ENCODE results near the gene PALD1.
"Not testable (repeated sequence)": the region's sequence is repeated elsewhere in the genome, so short reads cannot be mapped to it uniquely, and the experiment has no call there.

DNA sequence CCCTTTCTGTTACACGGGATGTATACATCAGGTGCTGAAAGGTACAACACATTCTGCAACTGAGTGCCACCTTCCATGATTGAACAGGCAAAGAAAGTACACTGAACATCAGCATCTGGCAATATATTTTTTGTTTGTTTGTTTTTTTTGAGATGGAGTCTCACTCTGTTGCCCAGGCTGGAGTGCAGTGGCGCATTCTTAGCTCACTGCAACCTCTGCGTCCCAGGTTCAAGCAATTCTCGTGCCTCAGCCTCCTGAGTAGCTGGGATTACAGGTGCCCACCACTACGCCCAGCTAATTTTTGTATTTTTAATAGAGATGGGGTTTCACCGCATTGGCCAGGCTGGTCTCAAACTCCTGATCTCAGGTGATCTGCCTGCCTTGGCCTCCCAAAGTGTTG is 5.3 kb downstream of the PALD1 start:
- not testable (repeated sequence) for TF ChIP-seq ZFX (IDR thresholded peaks at IDR 0.05); EZH2phosphoT487 (IDR thresholded peaks at IDR 0.05; ENCODE audit: borderline replicate concordance); POLR2A (IDR thresholded peaks at IDR 0.05; ENCODE audit: borderline replicate concordance, extremely low read depth, insufficient read depth, insufficient read length)
- TF ChIP-seq, protein P1, sequence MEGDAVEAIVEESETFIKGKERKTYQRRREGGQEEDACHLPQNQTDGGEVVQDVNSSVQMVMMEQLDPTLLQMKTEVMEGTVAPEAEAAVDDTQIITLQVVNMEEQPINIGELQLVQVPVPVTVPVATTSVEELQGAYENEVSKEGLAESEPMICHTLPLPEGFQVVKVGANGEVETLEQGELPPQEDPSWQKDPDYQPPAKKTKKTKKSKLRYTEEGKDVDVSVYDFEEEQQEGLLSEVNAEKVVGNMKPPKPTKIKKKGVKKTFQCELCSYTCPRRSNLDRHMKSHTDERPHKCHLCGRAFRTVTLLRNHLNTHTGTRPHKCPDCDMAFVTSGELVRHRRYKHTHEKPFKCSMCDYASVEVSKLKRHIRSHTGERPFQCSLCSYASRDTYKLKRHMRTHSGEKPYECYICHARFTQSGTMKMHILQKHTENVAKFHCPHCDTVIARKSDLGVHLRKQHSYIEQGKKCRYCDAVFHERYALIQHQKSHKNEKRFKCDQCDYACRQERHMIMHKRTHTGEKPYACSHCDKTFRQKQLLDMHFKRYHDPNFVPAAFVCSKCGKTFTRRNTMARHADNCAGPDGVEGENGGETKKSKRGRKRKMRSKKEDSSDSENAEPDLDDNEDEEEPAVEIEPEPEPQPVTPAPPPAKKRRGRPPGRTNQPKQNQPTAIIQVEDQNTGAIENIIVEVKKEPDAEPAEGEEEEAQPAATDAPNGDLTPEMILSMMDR (IDR thresholded peaks at IDR 0.05 in 2 of 3, conservative IDR thresholded peaks at IDR 0.05 in 1 of 3; ENCODE audit: borderline replicate concordance in 1 of 3, insufficient read depth in 1 of 3, low read depth in 2 of 3, low read length in 2 of 3) = not testable (repeated sequence)

Measured in HCT116 (cell line).